SU-DHL-6 (cell line): ENCODE measurements around the gene MAS1.

Source experiments
- EZH2phosphoT487 ChIP-seq: fragments of 200-600 bp; sonication (generic), shearing (Covaris generic); conservative IDR thresholded peaks from 2 replicates; pipeline ENCODE4 v1.6.1; 2018; ENCODE audit warnings: mild to moderate bottlenecking, antibody characterized with exemption, low read length, moderate library complexity, mixed read lengths
- TF ChIP-seq, protein P1 (sequence below): fragments of 200-600 bp; sonication (generic); IDR thresholded peaks from one replicate; pipeline ENCODE4 v1.5.1; 2017; ENCODE audit warnings: antibody characterized with exemption, mild to moderate bottlenecking, low read length, moderate library complexity; ENCODE audit not compliant: insufficient read depth, poor library complexity, severe bottlenecking

DNA sequence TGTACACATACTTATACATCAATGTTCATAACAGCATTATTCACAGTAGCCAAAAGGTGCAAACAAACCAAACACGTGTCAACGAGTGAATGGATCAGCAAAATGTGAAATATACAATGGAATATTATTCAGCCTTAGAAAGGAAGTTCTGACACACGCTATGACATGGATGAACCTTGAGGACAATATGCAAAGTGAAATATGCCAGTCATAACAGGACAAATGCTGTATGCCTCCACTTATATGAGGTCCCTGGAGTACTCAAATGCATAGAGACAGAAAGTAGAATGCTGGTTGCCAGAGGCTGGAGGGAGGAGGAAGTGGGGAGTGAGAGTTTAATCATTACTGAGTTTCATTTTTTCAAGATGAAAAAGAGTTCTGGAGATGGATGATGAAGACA, 40.3 kb downstream of the MAS1 start:
- TF ChIP-seq, protein P1, sequence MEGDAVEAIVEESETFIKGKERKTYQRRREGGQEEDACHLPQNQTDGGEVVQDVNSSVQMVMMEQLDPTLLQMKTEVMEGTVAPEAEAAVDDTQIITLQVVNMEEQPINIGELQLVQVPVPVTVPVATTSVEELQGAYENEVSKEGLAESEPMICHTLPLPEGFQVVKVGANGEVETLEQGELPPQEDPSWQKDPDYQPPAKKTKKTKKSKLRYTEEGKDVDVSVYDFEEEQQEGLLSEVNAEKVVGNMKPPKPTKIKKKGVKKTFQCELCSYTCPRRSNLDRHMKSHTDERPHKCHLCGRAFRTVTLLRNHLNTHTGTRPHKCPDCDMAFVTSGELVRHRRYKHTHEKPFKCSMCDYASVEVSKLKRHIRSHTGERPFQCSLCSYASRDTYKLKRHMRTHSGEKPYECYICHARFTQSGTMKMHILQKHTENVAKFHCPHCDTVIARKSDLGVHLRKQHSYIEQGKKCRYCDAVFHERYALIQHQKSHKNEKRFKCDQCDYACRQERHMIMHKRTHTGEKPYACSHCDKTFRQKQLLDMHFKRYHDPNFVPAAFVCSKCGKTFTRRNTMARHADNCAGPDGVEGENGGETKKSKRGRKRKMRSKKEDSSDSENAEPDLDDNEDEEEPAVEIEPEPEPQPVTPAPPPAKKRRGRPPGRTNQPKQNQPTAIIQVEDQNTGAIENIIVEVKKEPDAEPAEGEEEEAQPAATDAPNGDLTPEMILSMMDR: no peak
- TF ChIP-seq EZH2phosphoT487: no peak
